Measurements from ENCODE around the gene PLPPR5. TPM values are rescaled to one million over a fixed set of nuclear protein-coding genes. Genes with fewer than 3 reads are reported as not detected.

Gene PLPPR5
- total and polyA plus RNA-seq, 2 of the 4 experiments (the other 2 are of a cell fraction): under 0.01 to 0.05 TPM

GRCh38 chr1:98910827-98911226, 93.8 kb downstream of the PLPPR5 start:
- Histone ChIP-seq H2AK9ac (replicated peaks; ENCODE audit: low read depth, low read length, poor library complexity) (no peak overlapping the region), H3K27ac (ENCODE audit: insufficient read depth, low read length) (no peak overlapping the region), H2BK20ac (ENCODE audit: low read depth, low read length) (no peak overlapping the region), H3K18ac (ENCODE audit: low read depth, low read length) (no peak overlapping the region), H3K9ac (ENCODE audit: low read depth, low read length) (no peak overlapping the region), H2BK15ac (ENCODE audit: low read depth, low read length) (no peak overlapping the region), H3K14ac (replicated peaks; ENCODE audit: low read depth, low read length) (no peak overlapping the region), H2AFZ (replicated peaks; ENCODE audit: low read length, poor library complexity) (no peak overlapping the region), H3K9me3 (ENCODE audit: control insufficient read depth, insufficient read depth, low read length) (no peaks in the 10 kb centered on the region), H4K8ac (ENCODE audit: low read depth in 2 of 2, low read length in 2 of 2) (no peak overlapping the region), H4K5ac (ENCODE audit: low read depth, low read length) (no peak overlapping the region), H3K79me1 (ENCODE audit: low read depth in 1 of 2, low read length in 2 of 2) (no peaks in the 10 kb centered on the region), H3K56ac (ENCODE audit: extremely low read depth, insufficient read depth, low read length) (no peak overlapping the region), H2BK120ac (ENCODE audit: low read depth, low read length) (no peak overlapping the region), H3K36me3 (ENCODE audit: control insufficient read depth, insufficient read depth, low read length) (no peaks in the 10 kb centered on the region), H3K27me3 (ENCODE audit: control insufficient read depth, insufficient read depth, low read length) (no peaks in the 10 kb centered on the region; the same call in 1 of the 2 replicates), H3K9me1 (ENCODE audit: insufficient read depth, low read length) (no peaks in the 10 kb centered on the region), H3K4me1 (ENCODE audit: control insufficient read depth, insufficient read depth, low read length) (no peaks in the 10 kb centered on the region), H4K91ac (ENCODE audit: insufficient read depth, low read depth, low read length) (no peak overlapping the region), H2AK5ac (ENCODE audit: low read depth, low read length) (no peak overlapping the region), H3K4me3 (ENCODE audit: insufficient read depth, low read depth, low read length) (no peak overlapping the region), H3K4ac (ENCODE audit: low read depth, low read length) (no peak overlapping the region), H3K23ac (ENCODE audit: low read depth, low read length) (no peak overlapping the region), H3K4me2 (ENCODE audit: low read depth, low read length) (no peak overlapping the region), H2BK5ac (ENCODE audit: low read depth, low read length, poor library complexity, severe bottlenecking) (no peak overlapping the region), H4K20me1 (ENCODE audit: insufficient read depth, low read length) (no peaks in the 10 kb centered on the region)
- TF ChIP-seq POLR2A (IDR thresholded peaks at IDR 0.05; ENCODE audit: low read depth, low read length) (no peak), CHD1 (IDR thresholded peaks at IDR 0.05; ENCODE audit: low read depth, low read length) (no peak), RCOR1 (IDR thresholded peaks at IDR 0.05; ENCODE audit: insufficient replicate concordance, low read length) (no peak), ELK1 (IDR thresholded peaks at IDR 0.05; ENCODE audit: borderline replicate concordance, low read depth, low read length) (no peak), CTCF (conservative IDR thresholded peaks at IDR 0.05; ENCODE audit: low read depth, low read length) (no peak), RFX5 (IDR thresholded peaks at IDR 0.05; ENCODE audit: low read depth, low read length) (no peak), SMC3 (IDR thresholded peaks at IDR 0.05; ENCODE audit: low read depth, low read length) (no peak), NFE2L2 (IDR thresholded peaks at IDR 0.05; ENCODE audit: low read depth, low read length) (no peak), FOS (IDR thresholded peaks at IDR 0.05; ENCODE audit: low read depth, low read length) (no peak), MXI1 (IDR thresholded peaks at IDR 0.05; ENCODE audit: borderline replicate concordance, low read depth, low read length) (no peak), RAD21 (IDR thresholded peaks at IDR 0.05; ENCODE audit: low read length) (no peak), BHLHE40 (IDR thresholded peaks at IDR 0.05; ENCODE audit: low read depth, low read length) (no peak), CEBPB (IDR thresholded peaks at IDR 0.05; ENCODE audit: low read depth, low read length) (no peak), MAZ (IDR thresholded peaks at IDR 0.05; ENCODE audit: borderline replicate concordance, low read depth, low read length) (no peak), USF2 (IDR thresholded peaks at IDR 0.05; ENCODE audit: low read depth, low read length) (no peak)
- in situ Hi-C loops (cut with MboI; ENCODE audit: low sequenced_read_pairs): loop anchor here (10.0 kb wide), 1 partner anchor 64 kb away; no protein-coding TSS in a partner anchor
- POLR2A ChIA-PET (ENCODE audit: unreplicated experiment): no interaction called here
- ATAC-seq (ENCODE audit: low read depth) (no peak), DNase-seq (no peak)
- CTCF ChIA-PET: interaction anchor here (1.1 to 1.7 kb wide), 2 partner anchors 14 to 23 kb away, joined by 3 to 9 read pairs; no protein-coding TSS in a partner anchor
- intact Hi-C loops (cut with micrococcal nuclease): no loop called here
- no CpG with 5 or more reads among the region's 2 CpGs for WGBS, 2 experiments (ENCODE audit: extremely low coverage in 2 of 2, insufficient read length in 1 of 2)
- BruUV-seq (replicated peaks): no TSS peak
- dilution Hi-C loops (cut with HindIII; ENCODE audit: low sequenced_read_pairs, unreplicated experiment): no loop called here
